Measurements from ENCODE around the gene PER1.

- no peak for TF ChIP-seq CTCF (IDR thresholded peaks at IDR 0.05)
- peak; percentile 37 to 96 for TF ChIP-seq POLR2AphosphoS5 (IDR thresholded peaks at IDR 0.05; ENCODE audit: insufficient read depth in 1 of 2, low read depth in 1 of 2)
These were observed 40.0 kb upstream of the PER1 start for GRCh38 chr17:8192070-8192815.

Data from vagina (tissue), 2 donors.